DLD1 (cell line): ENCODE data around the gene NDUFA5.
"Not testable (repeated sequence)": the region's sequence is repeated elsewhere in the genome, so short reads cannot be mapped to it uniquely, and the experiment has no call there.

Source experiments
- in situ Hi-C: cut with HindIII; loops from 2 replicates; pipeline ENCODE4 v1.10.0; 2017; ENCODE audit warnings: low sequenced_read_pairs

NDUFA5 gene

DNA sequence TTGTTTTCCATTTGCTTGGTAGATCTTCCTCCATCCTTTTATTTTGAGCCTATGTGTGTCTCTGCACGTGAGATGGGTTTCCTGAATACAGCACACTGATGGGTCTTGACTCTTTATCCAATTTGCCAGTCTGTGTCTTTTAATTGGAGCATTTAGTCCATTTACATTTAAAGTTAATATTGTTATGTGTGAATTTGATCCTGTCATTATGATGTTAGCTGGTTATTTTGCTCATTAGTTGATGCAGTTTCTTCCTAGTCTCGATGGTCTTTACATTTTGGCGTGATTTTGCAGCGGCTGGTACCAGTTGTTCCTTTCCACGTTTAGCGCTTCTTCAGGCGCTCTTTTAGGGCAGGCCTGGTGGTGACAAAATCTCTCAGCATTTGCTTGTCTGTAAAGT, 31.1 kb downstream of the NDUFA5 start:
- in situ Hi-C loops: not testable (repeated sequence)

DNA sequence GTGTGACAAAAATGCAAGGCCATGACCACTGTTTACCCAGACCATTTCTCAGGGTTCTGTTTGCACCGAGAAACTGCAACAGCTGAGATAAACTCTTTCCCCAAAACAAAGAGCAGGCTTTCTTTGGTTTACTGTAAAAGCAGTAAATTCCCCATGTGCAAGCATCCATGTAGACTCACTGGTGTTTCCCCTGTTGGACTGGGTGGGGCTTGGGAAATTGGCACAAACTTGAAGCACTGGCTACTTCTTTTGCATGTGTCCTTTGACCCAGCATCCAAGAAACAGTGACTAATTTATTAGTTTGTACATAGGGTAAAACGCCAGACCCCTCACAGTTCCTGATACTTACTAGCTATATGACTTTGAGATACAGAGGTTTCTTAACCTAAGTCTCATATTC, 35.6 kb downstream of the NDUFA5 start:
- in situ Hi-C loops: no loop called here

DNA sequence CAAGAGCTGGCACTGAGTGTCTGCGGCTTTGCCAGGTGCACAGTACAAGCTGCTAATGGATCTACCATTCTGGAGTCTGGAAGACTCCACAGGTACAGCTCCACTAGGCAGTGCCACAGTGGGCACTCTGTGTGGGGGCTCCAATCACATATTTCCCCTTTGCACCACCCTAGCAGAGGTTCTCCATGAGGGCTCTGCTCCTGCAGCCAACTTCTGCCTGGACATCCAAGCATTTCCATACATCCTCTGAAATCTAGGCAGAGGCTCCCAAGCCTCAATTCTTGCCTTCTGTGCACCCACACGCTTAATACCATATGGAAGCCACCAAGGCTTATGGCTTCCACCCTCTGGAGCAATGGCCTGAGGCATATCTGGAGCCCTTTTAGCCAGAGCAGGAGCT, 52.4 kb downstream of the NDUFA5 start:
- in situ Hi-C loops: no loop called here

DNA sequence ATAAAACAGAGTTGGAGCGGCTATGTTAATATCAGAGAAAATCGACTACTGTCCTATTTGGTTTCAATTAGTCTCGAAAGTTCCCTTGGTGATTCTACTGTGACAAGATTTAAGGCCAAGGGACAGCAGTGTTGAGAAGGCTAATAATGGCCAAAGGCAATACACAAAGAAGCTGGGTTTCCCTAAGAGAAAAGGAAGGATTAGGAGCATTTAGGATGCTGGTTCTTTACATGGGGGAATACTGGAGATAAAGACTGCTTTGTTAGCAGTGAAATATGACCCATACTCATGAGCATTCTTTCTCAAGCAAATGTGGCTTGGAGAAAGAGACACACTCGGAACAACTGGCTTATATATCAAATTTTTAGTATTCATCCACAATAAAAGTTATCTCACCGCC, 55.4 kb downstream of the NDUFA5 start:
- in situ Hi-C loops: no loop called here

DNA sequence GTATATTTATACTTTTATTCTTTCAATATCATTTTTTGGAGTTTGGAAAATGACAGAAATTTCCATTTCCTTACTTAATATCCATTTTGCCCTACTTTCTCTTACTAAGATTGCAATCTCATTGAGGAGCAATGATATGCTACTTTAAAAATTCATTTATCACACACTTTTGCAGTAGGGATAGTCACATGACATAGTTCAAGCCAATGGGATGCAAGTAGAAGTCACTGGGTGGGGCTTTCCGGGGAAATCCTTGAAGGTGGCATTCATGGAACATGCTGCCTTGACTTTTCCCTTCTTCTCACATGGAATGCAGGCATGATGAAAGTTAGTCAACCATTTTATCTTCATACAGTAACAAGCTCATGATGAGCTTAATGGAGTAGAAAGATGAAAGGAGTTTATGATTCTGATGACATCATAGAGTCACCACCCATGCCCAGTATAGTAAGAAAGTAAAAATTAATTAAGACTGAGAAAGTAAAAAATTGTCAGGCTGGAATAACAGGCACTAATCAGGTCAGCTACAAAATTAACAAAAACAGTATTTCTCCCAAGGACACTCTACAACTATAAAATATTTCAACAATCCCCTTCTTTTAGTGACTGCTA, 56.6 kb downstream of the NDUFA5 start:
- in situ Hi-C loops: no loop called here

DNA sequence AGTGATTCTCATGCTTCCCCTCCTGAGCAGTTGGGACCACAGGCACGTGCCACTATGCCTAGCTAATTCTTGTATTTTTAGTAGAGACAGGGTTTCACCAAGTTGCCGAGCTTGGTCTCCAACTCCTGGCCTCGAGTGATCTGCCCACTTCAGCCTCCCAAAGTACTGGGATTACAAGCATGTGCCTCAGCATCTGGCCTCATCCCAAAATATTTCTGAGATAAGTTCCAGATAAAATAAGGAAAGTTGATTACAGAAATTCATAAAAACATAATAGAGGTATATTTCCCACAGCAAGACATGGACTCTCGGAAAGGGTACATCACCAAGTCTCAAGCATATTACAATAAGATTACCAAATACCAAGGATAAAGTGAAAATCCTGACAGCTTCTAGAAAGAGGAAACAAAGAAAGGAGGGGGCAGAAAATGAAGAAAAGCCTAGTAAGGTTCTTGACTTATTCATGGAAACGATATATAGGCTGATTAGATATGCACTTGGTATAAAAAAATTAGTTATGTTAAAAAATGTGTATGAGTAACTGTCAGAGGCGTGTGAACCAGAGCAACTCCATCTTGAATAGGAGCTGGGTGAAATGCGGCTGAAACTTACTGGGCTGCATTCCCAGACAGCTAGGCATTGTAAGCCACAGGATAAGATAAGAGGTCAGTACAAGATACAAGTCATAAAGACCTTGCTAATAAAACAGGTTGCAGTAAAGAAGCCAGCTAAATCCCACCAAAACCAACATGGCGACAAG, 58.2 kb downstream of the NDUFA5 start:
- in situ Hi-C loops: loop anchor here (25.0 kb wide), 1 partner anchor 112 kb away; no protein-coding TSS in a partner anchor

DNA sequence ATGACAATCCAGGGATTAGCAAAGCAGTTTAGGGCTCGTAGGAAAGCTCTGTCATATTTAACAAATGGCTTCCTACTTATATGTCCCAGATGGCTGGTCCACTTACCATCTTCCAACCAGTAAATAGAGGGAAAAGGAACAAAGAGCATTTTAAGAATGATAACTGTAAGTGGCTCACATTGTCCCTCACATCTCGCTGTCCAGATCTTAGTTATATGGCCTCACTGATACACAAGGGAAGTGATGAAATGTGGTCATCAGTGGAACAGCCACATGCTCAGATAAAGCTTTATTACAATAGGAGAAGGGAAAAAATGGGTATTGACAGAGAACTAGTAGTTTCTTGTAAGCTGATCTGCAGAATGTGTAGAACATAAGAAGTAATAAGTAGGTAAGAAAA, 59.0 kb downstream of the NDUFA5 start:
- in situ Hi-C loops: loop anchor here (25.0 kb wide), 1 partner anchor 111 kb away; no protein-coding TSS in a partner anchor

DNA sequence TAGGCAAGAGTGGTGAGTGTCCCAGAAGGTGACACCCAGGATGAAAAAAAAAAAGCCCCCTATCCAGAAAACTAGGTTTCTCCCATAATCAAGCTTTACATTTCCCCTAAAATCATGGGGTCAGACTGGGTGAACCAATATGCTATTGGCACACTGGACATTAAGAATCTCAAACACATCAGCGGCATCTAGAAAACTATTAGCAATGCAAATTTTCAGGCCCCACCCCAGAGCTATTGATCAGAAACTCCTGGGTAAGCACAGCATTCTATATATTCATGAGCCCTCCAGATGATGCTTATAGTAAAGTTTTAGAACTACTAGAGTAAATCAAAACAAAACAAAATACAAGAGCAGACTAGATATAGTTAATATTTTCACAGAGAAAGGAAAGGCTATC, 59.6 kb downstream of the NDUFA5 start:
- in situ Hi-C loops: loop anchor here (25.0 kb wide), 1 partner anchor 111 kb away; no protein-coding TSS in a partner anchor

DNA sequence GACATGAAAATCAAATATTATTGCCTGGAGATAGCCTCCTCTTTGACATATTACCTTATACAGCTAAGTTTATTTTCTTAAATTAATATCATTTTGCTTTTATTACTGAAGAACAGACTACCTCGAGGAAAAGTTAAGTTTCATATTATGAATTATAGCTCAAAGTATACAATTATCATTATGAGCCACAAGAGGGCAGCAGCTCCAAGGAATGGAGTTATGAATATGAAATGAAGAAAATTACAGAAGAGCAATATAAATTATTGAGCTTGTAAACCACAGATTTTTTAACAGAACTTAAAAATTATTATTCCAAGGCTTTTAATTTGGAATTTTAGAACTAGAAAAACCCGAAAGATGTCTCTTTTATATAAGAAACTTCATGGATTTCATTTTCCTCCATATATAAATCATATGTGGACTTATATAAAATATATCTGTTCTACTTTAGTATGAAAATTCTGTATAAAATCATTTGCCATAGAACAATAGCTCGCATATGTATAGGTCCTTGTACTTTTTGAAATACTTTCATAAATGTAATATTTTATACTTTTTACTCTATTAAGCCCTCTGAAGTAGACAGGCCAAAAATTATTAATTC, 63.3 kb downstream of the NDUFA5 start:
- in situ Hi-C loops: loop anchor here (25.0 kb wide), 1 partner anchor 107 kb away; no protein-coding TSS in a partner anchor

DNA sequence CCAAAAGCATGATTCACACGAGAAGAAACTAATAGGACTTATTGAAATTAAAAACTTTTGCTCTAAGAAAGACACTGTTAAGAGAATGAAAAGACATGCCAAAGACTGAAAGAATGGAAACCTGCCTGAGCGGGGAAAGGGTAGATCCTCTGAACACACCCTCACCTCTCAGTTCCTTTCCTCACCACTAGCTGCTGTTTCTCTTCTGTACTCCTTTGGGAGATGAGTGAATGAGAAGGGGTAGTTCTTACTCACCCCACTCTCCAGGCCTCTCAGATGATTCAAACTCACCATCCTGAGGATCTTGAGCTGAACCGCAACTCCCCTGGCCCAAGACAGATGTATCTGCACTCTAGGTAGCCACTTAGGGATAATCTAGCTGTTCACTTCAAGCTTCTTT, 65.1 kb downstream of the NDUFA5 start:
- in situ Hi-C loops: loop anchor here (25.0 kb wide), 1 partner anchor 105 kb away; no protein-coding TSS in a partner anchor
